Adrenal gland (tissue), 12 donors: ENCODE data around the gene RFC1. TPM values are rescaled to one million over a fixed set of nuclear protein-coding genes. Genes with fewer than 3 reads are reported as not detected.

Source experiments
- DNase-seq, 7 donors: peaks; one replicate each; pipeline ENCODE4 v3.0.0-alpha.2; 2019 to 2020
- H3K27ac ChIP-seq, 5 donors: fragments of 200-600 bp; sonication (generic) in 4 of 5; 1 replicate in 3 of 5; 2 replicates in 2 of 5; pipeline versions ENCODE4 v1.5.1 to v1.8.0; 2016 to 2020; ENCODE audit warnings: mild to moderate bottlenecking in 1 of 5
- H3K27me3 ChIP-seq: fragments of 200-600 bp; 2 replicates; pipeline ENCODE4 v1.8.0; 2021
- H3K36me3 ChIP-seq, 2 donors: fragments of 200-600 bp; replicated peaks in 1 of 2; 1 replicate in 1 of 2; 2 replicates in 1 of 2; pipeline versions ENCODE4 v1.5.1 to v1.8.0; 2018 to 2022
- H3K4me1 ChIP-seq, 2 donors: fragments of 200-600 bp; replicated peaks in 1 of 2; 1 replicate in 1 of 2; 2 replicates in 1 of 2; pipeline versions ENCODE4 v1.5.1 to v1.8.0; 2018 to 2021
- H3K4me3 ChIP-seq, 4 donors: fragments of 200-600 bp; sonication (generic) in 3 of 4; one replicate each; pipeline ENCODE4 v1.5.1; 2016 to 2018
- H3K9me3 ChIP-seq, 3 donors: fragments of 200-600 bp; sonication (generic) in 1 of 3; replicated peaks in 1 of 3; 1 replicate in 2 of 3; 2 replicates in 1 of 3; pipeline versions ENCODE4 v1.5.1 to v1.8.0; 2016 to 2021
- CTCF ChIP-seq, 6 experiments: fragments of 450-650 bp in 4 of 6; fragments of 200-600 bp in 2 of 6; sonication (generic) in 1 of 6; IDR thresholded peaks; 1 replicate in 5 of 6; 2 replicates in 1 of 6; pipeline versions ENCODE4 v1.5.1 to v1.8.0; 2016 to 2021; ENCODE audit warnings: antibody characterized with exemption in 6 of 6, mild to moderate bottlenecking in 2 of 6, moderate library complexity in 1 of 6
- POLR2A ChIP-seq, 2 donors: fragments of 450-650 bp; IDR thresholded peaks; one replicate each; pipeline ENCODE4 v1.6.1; 2017; ENCODE audit warnings: antibody characterized with exemption in 2 of 2, mild to moderate bottlenecking in 2 of 2, moderate library complexity in 1 of 2
- WGBS, 4 donors: extraction: QIAGEN DNeasy Blood & Tissue Kit in 2 of 4; methylation state at CpG; one replicate each; pipeline versions ENCODE4 v1.1.5 to v1.1.7; 2013 to 2017; 5-methylcytosine and 5-hydroxymethylcytosine counted together
- intact Hi-C, 2 donors: fragments of 100-400 bp; cut with DNase I; formaldehyde crosslinking; loops; one replicate each; pipeline versions ENCODE4 v1.14.1 to v1.15.0; 2022 to 2023
- polyA plus RNA-seq, 3 donors: library from polyadenylated mRNA; stranded (reverse); fragments of 200-250 nt in 2 of 3; fragments of 350-450 nt in 1 of 3; fragmentation: Illumina TruSeq in 1 of 3; extraction: RNeasy Lipid Tissue Mini Kit (QIAGEN cat#74804) in 1 of 3; gene quantifications; one replicate each; pipeline ENCODE4 v1.2.3, GENCODE V29; 2013 to 2014
- total RNA-seq, 9 donors: library from RNA; depleted of rRNA in 4 of 9; stranded (reverse); fragments of >200 nt in 4 of 9; fragments of 120-200 nt in 1 of 9; fragmentation: NEBNext Ultra II Directional in 1 of 9; extraction: Animal tissue kit (Norgen Biotek cat#: 25700) in 1 of 9; gene quantifications; one replicate each; pipeline versions ENCODE4 v1.1.0 to v1.2.4, GENCODE V29; 2013 to 2023
- donor health status: healthy with polysubstance abuse.
- donor health status: Bipolar disorder and iron deficiency.
- donor health status: DM: yes; HTN: yes; CAD: no.
- donor health status: DM: no; HTN: no; CAD: no.
- donor health status: DM: no; HTN: no; CAD: no.
- donor health status: DM: yes; HTN: yes; CAD: no.

RFC1 gene
- total and polyA plus RNA-seq, 12 donors, result 13.0 to 137 (median 52.6) TPM

GRCh38 chr4:39263895-39264294, 102.3 kb downstream of the RFC1 start:
- TF ChIP-seq POLR2A (IDR thresholded peaks at IDR 0.05), result no peak
- TF ChIP-seq CTCF (IDR thresholded peaks at IDR 0.05), result no peak
- H3K4me1 ChIP-seq, result no peaks in the 10 kb centered on the region
- H3K9me3 ChIP-seq, result no peaks in the 10 kb centered on the region
- DNase-seq, result peak in 1 of 7 donors; percentile 21
- peaks cover 0 to 6% of the 10 kb centered on the region in 2 donors for H3K36me3 ChIP-seq
- no peaks in the 10 kb centered on the region for H3K27me3 ChIP-seq
- WGBS, 4 donors, result 82 to 91% (median 86%) methylated on average over 2 of the region's 2 CpGs
- no peak overlapping the region for H3K4me3 ChIP-seq
- H3K27ac ChIP-seq, result no peak overlapping the region
- intact Hi-C loops, result no loop called here

GRCh38 chr4:39259571-39260330, 106.4 kb downstream of the RFC1 start:
- H3K4me3 ChIP-seq, result no peak overlapping the region
- no peaks in the 10 kb centered on the region for H3K9me3 ChIP-seq
- no peaks in the 10 kb centered on the region for H3K27me3 ChIP-seq
- 95 to 97% (median 97%) methylated on average over 4 of the region's 4 CpGs for WGBS, 4 donors
- intact Hi-C loops, result loop anchor here in 1 of 2 donors (5.0 kb wide), 1 partner anchor 42 kb away; no protein-coding TSS in a partner anchor
- H3K27ac ChIP-seq, result no peak overlapping the region
- peaks cover 0 to 6% of the 10 kb centered on the region in 2 donors for H3K36me3 ChIP-seq
- no peak for TF ChIP-seq POLR2A (IDR thresholded peaks at IDR 0.05)
- TF ChIP-seq CTCF (IDR thresholded peaks at IDR 0.05), result no peak
- H3K4me1 ChIP-seq, result no peaks in the 10 kb centered on the region
- DNase-seq, result no peak

DNA sequence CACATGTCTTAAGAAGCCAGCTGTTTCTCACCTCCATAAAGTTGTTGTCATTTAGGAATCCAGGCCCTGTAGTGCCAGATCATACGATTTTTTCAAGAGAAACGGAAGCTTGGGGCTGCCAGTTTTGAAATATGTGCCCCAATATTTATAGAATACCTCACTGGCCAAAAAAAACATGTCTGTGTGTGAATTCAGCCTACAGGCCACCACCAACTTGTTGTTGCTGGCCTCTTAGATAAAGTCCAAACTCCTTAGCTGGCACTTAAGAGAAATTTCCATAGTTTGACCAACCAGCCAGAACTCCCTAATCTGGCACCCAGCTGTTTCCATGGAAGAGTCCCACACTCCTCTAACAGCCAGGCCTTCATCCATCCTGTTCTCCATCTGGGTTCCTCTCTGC, 109.7 kb downstream of the RFC1 start:
- intact Hi-C loops, result loop anchor here in 1 of 2 donors (5.0 kb wide), 1 partner anchor 39 kb away; no protein-coding TSS in a partner anchor
- no peak for DNase-seq
- Histone ChIP-seq H3K4me1 (no peaks in the 10 kb centered on the region), H3K27me3 (no peaks in the 10 kb centered on the region), H3K9me3 (no peaks in the 10 kb centered on the region), H3K4me3 (no peak overlapping the region), H3K27ac (no peak overlapping the region), H3K36me3 (peaks cover 0 to 6% of the 10 kb centered on the region in 2 donors)
- TF ChIP-seq CTCF (IDR thresholded peaks at IDR 0.05) (no peak), POLR2A (IDR thresholded peaks at IDR 0.05) (no peak)
- 83 to 88% (median 86%) methylated on average over 2 of the region's 2 CpGs for WGBS, 4 donors

GRCh38 chr4:39255871-39256270, 110.3 kb downstream of the RFC1 start:
- no peak for DNase-seq
- no peak for TF ChIP-seq POLR2A (IDR thresholded peaks at IDR 0.05)
- no peak for TF ChIP-seq CTCF (IDR thresholded peaks at IDR 0.05)
- H3K36me3 ChIP-seq, result peaks cover 0 to 6% of the 10 kb centered on the region in 2 donors
- no peaks in the 10 kb centered on the region for H3K27me3 ChIP-seq
- H3K9me3 ChIP-seq, result no peaks in the 10 kb centered on the region
- H3K4me3 ChIP-seq, result no peak overlapping the region
- 73 to 86% (median 76%) methylated on average over 5 of the region's 5 CpGs for WGBS, 4 donors
- H3K27ac ChIP-seq, result no peak overlapping the region
- intact Hi-C loops, result loop anchor here in 1 of 2 donors (5.0 kb wide), 1 partner anchor 39 kb away; no protein-coding TSS in a partner anchor
- H3K4me1 ChIP-seq, result no peaks in the 10 kb centered on the region
